Astrocyte of the spinal cord (primary cell): ENCODE measurements around the gene FGF22.
A peak's percentile ranks its signal among the peaks of the same experiment; 100 is the strongest.

Experiments used
- DNase-seq: peaks from one replicate; pipeline ENCODE4 v3.0.0; 2011; ENCODE audit warnings: low read depth, low spot score
- H3K4me3 ChIP-seq: 2 replicates; pipeline ENCODE4 v1.5.1; 2011; ENCODE audit warnings: low read depth, mild to moderate bottlenecking, low read length, moderate library complexity
- CTCF ChIP-seq: IDR thresholded peaks from 2 replicates; pipeline ENCODE4 v1.5.1; 2012; ENCODE audit warnings: low read depth, mild to moderate bottlenecking, low read length, inconsistent platforms
- in situ Hi-C: cut with HindIII; loops from 2 replicates; pipeline ENCODE4 v1.10.0; 2017; ENCODE audit warnings: low sequenced_read_pairs

FGF22 gene

GRCh38 chr19:670609-671075 lies 31.0 kb downstream of the FGF22 start:
- no peak overlapping the region for H3K4me3 ChIP-seq
- no peak for TF ChIP-seq CTCF
- in situ Hi-C loops: no loop called here
- DNase-seq: no peak

DNA sequence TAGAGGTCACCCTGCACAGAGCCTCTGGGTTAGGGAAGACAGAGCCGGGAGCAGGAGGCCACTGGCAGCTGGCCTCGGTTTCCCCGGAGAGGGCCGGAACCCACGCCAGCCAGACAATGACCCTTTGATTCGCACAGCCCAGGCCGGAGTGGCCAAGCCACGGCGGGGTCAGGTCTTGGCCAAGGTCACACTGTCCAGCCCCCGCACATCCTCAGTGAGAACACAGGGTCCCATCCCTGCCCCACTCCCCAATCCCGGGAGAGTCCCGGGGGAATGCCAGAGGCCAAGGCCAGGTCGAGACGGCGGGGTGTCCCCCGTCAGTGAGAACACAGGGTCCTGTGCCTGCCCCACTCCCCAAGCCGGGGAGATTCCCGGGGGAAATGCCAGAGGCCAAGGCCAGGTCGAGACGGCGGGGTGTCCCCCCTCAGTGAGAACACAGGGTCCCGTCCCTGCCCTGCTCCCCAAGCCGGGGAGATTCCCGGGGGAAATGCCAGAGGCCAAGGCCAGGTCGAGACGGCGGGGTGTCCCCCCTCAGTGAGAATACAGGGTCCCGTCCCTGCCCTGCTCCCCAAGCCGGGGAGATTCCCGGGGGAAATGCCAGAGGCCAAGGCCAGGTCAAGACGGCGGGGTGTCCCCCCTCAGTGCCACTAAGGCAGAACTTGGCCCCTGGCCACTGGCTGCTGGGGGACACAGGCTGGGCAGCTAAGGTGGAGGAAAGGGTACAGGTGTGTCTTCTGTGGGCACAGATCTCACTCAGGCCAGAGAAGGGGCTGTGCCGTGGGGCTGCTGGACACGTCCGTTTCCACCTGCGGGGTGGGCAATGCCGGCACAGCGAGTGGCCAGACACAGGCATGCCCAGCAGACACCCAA lies 34.8 kb downstream of the FGF22 start:
- TF ChIP-seq CTCF: no peak
- no peak overlapping the region for H3K4me3 ChIP-seq
- DNase-seq: no peak
- in situ Hi-C loops: no loop called here

DNA sequence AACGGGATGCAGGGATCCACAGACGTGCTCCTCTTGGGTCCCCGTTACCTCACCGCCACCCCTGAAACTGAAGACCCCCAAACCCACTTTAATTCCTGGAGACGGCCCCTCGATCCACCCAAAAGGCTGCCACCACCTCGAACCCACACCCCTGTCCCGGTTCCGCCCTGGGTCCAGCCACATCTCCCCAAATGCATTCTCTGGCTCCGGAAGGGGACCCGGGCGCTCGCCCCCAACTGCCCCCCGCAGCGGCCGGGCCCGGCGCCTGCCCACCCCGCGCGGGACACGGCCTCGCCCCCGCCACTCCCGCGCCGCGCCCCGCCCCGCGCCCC lies 36.3 kb downstream of the FGF22 start:
- DNase-seq: no peak
- TF ChIP-seq CTCF: no peak
- in situ Hi-C loops: no loop called here
- peak overlapping the region; percentile 30 for H3K4me3 ChIP-seq

- DNase-seq: peak; percentile 24
- H3K4me3 ChIP-seq: peak within 1 kb of the TSS; percentile 83
- in situ Hi-C loops: no loop called here
- TF ChIP-seq CTCF: no peak
Observed at GRCh38 chr19:676339-677105, 36.8 kb downstream of the FGF22 start, which contains the start of gene FSTL3. Gene FSTL3, plus strand, starts transcription at chr19:676392. Its CDS starts 32 bp downstream, at chr19:676424.

- DNase-seq: peak; percentile 85
- TF ChIP-seq CTCF: no peak
- in situ Hi-C loops: no loop called here
- peak overlapping the region; percentile 83 for H3K4me3 ChIP-seq
Observed at GRCh38 chr19:677201-677600, 37.5 kb downstream of the FGF22 start.

DNA sequence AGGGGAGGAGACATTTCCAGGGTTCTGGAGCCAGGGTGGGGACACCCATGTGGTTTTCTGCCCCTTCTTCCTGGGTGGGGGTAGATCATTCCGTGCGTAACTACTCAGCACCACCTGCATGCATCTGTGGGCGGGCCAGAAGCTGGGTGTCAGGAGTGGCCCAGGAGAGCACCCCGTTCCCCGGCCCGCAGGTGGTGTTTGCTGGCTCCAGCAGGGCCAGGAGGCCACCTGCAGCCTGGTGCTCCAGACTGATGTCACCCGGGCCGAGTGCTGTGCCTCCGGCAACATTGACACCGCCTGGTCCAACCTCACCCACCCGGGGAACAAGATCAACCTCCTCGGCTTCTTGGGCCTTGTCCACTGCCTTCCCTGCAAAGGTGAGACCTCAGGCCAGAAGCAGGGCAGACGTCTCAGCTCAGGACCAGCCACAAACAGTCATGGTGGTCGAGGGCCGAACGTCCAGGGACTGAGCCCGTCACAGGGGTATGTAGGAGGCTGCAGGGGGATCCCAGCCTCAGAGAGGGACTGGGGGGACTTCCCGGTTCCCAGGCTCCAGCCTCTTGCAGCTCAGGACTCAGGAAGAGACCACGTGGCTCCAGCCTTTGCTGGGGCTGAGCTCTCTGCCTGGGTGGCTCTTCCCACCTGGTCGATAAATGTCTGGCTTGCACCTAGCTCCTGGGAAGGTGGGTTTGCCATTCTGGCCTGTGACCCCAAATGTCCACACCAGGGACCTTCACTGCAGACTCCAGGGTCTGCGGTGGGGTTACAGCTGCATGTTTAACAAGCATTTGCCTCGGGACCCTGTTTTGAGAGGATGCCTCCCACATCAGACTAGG lies 38.1 kb downstream of the FGF22 start:
- in situ Hi-C loops: no loop called here
- DNase-seq: peak; percentile 32
- no peak for TF ChIP-seq CTCF
- H3K4me3 ChIP-seq: peak overlapping the region; percentile 83
